Esophagus squamous epithelium (tissue), 4 donors: ENCODE data around the gene NEO1.

Experiments
- POLR2A ChIP-seq, 4 donors: fragments of 450-650 bp; IDR thresholded peaks; one replicate each; pipeline ENCODE4 v1.6.1; 2017; ENCODE audit warnings: antibody characterized with exemption in 4 of 4, mild to moderate bottlenecking in 4 of 4, moderate library complexity in 3 of 4
- TF ChIP-seq, protein P1 (sequence below), 6 experiments: fragments of 450-650 bp in 4 of 6; fragments of 200-600 bp in 2 of 6; sonication (generic) in 2 of 6; IDR thresholded peaks; one replicate each; pipeline ENCODE4 v1.5.1; 2016 to 2019; ENCODE audit warnings: antibody characterized with exemption in 6 of 6, mild to moderate bottlenecking in 4 of 6, moderate library complexity in 4 of 6

DNA sequence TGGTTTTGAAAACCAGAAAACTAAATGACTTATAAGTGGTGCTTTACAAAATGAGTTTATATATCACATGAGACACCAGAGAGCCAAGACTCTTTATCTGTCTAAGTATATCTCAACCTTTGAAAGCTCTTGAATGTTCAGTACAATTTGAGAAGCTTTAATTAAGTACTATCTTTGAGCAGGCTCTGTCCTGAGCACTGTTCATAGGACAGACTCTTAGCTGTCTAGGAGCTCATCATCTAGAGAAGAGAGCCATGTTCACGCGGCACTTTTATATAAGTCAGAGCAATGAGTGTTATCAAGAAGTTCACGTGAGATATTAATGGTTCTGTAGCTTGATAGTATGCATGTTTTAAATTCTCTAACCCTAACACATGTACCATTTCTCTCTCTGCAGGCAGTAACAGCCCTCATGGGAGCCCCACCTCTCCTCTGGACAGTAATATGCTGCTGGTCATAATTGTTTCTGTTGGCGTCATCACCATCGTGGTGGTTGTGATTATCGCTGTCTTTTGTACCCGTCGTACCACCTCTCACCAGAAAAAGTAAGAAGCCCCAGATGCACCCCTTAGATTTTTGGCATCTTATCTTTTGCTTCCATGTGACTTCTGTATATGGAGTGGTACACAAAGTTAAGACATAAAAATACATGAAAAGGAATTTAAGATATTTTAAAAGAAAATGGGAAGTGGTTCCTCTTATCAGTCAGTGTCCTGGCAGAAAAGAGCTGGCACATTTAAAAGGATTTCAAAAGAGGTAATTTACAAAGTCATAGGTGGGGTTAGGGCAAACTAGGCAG, 230.5 kb downstream of the NEO1 start:
- TF ChIP-seq POLR2A (IDR thresholded peaks at IDR 0.05), result no peak
- TF ChIP-seq, protein P1, sequence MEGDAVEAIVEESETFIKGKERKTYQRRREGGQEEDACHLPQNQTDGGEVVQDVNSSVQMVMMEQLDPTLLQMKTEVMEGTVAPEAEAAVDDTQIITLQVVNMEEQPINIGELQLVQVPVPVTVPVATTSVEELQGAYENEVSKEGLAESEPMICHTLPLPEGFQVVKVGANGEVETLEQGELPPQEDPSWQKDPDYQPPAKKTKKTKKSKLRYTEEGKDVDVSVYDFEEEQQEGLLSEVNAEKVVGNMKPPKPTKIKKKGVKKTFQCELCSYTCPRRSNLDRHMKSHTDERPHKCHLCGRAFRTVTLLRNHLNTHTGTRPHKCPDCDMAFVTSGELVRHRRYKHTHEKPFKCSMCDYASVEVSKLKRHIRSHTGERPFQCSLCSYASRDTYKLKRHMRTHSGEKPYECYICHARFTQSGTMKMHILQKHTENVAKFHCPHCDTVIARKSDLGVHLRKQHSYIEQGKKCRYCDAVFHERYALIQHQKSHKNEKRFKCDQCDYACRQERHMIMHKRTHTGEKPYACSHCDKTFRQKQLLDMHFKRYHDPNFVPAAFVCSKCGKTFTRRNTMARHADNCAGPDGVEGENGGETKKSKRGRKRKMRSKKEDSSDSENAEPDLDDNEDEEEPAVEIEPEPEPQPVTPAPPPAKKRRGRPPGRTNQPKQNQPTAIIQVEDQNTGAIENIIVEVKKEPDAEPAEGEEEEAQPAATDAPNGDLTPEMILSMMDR (IDR thresholded peaks at IDR 0.05), result no peak
